ENCODE measurements around the gene TPSG1.

DNA sequence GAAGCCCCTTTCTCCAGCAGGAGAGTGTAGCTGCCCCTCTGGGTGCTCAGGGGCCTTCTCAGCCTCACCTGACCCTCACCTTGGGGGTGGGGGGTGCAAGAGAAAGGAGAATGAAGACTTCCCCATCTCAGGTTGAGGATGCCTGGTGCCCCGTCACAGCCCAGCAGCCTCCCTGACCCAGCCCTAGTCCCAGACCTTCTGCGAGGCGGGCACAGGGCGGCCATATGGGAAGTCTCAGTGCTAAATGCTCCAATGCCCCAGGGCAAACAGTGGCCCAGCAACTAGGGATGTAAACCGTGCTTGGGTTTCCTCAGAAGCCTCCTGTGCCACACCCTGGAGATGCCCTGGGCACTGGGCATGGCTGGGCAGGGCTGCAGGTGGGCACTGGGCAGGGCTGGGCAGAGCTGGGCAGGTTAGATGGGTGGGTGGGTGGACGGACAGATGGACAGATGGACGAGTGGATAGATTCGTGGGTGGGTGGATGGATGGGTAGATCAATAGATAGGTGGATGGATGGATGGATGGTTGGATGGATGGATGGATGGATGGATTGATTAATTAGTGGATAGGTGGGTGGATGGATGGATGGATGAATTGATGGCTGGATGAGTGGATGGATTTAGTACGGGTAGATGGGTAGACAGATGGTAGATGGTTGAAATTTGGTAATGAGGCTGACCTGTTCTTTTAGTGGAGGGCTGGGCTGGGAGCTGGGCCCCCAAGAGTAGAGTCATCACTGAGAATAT, 47.6 kb upstream of the TPSG1 start:
- TF ChIP-seq, protein P1, sequence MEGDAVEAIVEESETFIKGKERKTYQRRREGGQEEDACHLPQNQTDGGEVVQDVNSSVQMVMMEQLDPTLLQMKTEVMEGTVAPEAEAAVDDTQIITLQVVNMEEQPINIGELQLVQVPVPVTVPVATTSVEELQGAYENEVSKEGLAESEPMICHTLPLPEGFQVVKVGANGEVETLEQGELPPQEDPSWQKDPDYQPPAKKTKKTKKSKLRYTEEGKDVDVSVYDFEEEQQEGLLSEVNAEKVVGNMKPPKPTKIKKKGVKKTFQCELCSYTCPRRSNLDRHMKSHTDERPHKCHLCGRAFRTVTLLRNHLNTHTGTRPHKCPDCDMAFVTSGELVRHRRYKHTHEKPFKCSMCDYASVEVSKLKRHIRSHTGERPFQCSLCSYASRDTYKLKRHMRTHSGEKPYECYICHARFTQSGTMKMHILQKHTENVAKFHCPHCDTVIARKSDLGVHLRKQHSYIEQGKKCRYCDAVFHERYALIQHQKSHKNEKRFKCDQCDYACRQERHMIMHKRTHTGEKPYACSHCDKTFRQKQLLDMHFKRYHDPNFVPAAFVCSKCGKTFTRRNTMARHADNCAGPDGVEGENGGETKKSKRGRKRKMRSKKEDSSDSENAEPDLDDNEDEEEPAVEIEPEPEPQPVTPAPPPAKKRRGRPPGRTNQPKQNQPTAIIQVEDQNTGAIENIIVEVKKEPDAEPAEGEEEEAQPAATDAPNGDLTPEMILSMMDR (conservative IDR thresholded peaks at IDR 0.05; ENCODE audit: low read depth in 2 of 2) = no peak
- TF ChIP-seq EZH2 (IDR thresholded peaks at IDR 0.05; ENCODE audit: low read depth, unreplicated experiment) (no peak), JUNB (IDR thresholded peaks at IDR 0.05; ENCODE audit: unreplicated experiment) (no peak), ZNF331 (CRISPR knock-in tag; IDR thresholded peaks at IDR 0.05; ENCODE audit: low read depth) (no peak), POLR2AphosphoS5 (IDR thresholded peaks at IDR 0.05; ENCODE audit: low read depth) (no peak), CREB1 (CRISPR knock-in tag; IDR thresholded peaks at IDR 0.05; ENCODE audit: low read depth) (no peak), ZNF114 (CRISPR knock-in tag; IDR thresholded peaks at IDR 0.05) (no peak), ZNF462 (CRISPR knock-in tag; IDR thresholded peaks at IDR 0.05) (no peak), STAT1 (IDR thresholded peaks at IDR 0.05; ENCODE audit: unreplicated experiment) (no peak), EZH2phosphoT487 (IDR thresholded peaks at IDR 0.05; ENCODE audit: unreplicated experiment) (no peak)
- TF ChIP-seq, protein P2, sequence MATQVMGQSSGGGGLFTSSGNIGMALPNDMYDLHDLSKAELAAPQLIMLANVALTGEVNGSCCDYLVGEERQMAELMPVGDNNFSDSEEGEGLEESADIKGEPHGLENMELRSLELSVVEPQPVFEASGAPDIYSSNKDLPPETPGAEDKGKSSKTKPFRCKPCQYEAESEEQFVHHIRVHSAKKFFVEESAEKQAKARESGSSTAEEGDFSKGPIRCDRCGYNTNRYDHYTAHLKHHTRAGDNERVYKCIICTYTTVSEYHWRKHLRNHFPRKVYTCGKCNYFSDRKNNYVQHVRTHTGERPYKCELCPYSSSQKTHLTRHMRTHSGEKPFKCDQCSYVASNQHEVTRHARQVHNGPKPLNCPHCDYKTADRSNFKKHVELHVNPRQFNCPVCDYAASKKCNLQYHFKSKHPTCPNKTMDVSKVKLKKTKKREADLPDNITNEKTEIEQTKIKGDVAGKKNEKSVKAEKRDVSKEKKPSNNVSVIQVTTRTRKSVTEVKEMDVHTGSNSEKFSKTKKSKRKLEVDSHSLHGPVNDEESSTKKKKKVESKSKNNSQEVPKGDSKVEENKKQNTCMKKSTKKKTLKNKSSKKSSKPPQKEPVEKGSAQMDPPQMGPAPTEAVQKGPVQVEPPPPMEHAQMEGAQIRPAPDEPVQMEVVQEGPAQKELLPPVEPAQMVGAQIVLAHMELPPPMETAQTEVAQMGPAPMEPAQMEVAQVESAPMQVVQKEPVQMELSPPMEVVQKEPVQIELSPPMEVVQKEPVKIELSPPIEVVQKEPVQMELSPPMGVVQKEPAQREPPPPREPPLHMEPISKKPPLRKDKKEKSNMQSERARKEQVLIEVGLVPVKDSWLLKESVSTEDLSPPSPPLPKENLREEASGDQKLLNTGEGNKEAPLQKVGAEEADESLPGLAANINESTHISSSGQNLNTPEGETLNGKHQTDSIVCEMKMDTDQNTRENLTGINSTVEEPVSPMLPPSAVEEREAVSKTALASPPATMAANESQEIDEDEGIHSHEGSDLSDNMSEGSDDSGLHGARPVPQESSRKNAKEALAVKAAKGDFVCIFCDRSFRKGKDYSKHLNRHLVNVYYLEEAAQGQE (IDR thresholded peaks at IDR 0.05; ENCODE audit: unreplicated experiment) = no peak

Measured in GM23338 (cell line).